ENCODE measurements around the gene OPN1SW.

Gene OPN1SW

DNA sequence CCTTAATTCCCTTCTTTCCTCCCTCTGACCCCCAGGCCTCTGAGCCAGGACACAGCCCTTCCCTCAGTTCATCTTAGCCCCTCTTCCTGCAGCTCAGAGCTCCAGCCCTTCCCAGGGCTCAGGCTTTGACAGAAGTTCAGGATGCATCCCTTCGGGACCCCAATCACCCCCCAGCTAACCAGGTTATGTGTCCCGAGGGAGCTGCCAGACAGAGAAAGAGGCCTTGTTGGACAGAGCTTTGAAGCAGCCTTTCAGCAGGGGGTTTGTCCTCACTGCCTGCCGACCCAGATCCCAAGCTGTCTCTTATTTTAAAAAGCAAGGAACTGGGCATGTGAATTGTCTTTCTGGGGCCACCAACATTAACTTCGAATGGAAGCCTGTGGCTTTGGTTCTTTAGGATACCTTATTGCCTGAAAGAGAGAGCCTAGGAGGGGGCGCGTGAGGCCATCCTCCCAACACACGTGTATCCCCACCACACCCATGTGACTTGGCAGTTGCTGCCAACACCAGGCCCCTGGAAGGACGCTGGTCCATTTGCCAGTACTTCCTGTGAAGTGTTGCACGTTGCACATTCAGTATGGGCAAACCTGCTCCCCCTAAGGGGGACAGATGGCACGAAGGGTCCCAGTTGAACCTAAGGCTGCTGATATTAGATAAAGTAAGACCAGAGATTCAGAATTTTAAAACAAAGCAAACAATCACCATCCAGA lies 17.0 kb upstream of the OPN1SW start:
- DNase-seq = no peak

DNA sequence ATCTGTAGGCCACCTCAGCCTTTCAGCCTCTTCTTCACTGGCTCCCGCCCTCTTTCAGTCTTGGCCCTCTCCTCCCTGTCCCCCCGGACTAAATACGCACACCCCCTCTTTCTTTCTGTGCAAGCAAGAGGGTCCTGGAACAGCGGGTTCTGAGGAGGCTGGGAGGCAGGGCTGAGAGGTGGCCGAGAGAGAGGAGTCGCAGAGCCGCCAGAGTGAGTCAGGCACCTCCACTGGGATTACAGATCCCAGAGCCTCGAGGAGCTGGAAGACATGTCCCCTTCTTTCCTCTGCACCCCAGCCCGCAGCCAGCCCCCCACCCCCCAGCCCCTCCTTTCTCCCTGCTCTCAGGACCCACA lies 16.4 kb upstream of the OPN1SW start:
- DNase-seq = no peak

DNA sequence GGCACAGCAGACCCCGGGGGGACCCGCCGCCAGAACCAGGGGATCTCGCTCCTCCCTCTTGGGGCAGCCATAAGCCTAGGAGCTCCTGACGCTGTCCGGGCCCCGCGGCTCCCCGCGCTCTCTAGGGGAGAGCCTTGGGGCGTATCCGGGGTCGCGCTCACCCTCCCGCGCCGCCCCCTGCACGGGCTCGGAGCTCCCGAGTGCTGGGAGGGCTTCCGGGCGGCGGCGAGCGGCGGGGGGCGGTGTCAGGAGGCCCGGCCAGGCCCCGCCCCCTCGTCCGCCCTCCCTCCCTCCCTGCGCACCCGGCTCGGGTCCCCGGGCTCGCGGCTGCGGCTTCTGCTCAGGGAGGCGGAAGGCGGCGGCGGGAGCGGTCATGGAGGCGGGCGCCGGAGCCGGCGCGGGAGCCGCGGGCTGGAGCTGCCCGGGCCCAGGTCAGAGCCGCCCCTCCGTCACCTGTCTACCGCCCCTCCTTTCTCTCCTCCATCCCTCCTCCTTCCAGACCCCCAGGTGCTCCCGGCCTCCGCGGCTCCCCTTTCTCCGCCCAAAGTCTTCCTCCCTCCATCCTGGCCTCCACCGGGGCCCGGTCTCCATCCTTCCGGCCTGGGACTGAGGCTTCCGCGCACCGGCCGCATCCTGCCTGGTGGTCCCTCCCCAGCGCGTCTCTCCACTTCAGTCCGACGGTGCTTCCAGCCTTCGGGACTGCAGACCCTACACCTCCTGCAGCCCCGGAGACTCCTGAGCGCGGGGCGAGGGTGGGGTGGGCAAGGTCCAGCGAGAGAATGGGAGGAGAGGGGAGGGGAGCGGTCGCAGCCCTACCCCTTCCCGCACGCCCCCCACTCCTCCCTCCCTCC lies 15.8 kb upstream of the OPN1SW start, which contains the start of gene CCDC136:
CCDC136 (plus strand) TSS at position 848 of the 851 bp plus-strand sequence. CDS start 444 bp downstream, outside the sequence.
- no peak for DNase-seq

DNA sequence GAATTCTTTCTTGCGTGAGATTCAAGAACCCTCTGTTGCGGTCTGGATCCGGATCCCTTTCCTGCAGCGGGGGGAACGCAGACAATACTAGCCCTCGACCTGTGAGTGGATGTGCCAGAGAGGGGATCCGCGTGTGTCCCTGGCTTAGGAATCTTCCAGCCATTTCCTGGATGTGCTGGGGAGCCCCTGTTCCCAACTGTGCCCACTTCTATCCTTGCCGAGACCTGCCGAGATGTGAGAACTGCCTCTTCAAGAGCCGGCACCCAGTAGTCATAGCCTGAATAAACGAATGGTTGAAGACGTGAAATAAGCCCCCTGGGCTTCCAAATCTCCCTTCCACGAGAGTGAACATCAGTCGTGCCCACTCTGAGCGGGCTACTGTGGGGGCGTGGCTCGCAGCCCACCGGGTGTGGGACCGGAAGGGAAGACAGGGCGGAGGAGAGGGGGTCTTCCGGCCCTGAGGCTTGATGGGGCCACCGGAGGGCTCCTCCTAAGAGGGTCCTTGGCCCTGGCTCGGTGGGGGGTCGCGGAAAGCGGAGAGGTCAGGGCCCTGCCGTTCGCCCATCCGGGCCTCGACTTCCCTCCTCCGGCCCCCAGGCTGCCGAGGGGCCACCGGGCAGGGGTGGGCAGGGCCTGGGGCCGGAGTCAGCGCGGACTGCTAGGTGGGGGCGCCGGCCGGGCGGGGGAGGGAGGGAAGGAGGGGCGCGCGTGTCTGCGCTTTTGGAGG lies 14.9 kb upstream of the OPN1SW start:
- DNase-seq = no peak

DNA sequence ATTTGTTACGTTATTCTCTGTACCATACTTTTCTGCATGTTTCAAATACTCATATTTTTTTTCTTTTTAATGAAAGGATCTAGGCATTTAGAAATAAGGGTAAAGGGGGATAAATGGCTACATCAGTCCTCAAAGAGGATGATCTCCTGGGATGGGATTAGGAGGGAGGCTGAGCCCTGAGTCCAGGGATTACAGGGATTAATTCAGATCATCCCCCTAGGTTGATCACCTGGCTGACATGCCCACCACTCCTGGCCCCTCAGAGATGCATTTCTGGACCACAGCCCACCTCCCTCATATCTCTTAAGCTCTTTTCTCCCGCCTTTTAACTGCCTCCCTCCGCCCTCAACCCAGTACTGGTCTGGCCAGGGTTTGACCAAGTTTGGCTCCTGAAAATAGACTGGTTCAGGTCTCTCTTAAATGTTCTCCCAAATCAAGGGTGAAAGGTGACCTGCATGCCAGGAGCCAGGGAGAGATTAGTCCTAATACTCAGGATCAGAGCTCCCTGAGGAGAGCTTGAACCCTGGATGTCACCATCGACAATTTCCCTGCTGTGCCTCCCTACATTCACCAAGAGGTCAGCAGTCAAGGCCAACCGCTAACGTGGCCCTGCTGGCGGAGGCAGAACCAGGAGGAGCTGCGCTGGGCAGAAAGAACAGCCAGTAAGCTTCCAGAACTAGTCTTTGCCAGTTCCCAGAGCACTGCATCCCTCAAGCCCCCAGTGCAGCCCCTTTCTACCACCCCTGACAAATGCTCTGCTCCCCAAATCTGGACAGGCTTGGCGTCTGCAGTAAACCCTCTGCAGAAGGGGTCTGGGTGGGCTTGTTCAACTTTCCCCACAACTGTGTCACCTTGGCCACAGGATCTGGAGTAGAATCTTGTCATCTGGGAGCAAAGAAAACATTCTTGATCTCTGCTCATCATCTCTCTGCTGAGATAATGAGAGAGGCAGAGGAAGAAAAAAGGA lies 13.1 kb upstream of the OPN1SW start:
- no peak for DNase-seq

DNA sequence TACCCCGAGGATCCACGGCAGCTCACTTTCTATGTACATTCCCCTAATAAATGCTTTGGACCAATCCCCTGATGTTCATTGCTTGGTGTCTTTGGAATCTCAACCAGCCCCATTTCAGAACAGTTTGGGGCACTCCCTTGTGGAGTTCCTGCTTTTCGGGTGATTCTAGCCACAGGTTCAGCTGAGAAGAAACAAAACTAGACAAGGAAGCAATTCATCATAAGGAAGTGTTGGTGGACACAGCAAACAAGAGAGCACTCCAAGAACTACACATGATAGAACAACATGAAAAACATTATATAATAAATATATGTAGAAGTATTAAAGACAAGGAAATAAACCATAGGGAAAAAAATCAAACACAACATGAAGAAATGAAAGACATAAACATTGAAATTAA lies 10.1 kb upstream of the OPN1SW start:
- DNase-seq = no peak

DNA sequence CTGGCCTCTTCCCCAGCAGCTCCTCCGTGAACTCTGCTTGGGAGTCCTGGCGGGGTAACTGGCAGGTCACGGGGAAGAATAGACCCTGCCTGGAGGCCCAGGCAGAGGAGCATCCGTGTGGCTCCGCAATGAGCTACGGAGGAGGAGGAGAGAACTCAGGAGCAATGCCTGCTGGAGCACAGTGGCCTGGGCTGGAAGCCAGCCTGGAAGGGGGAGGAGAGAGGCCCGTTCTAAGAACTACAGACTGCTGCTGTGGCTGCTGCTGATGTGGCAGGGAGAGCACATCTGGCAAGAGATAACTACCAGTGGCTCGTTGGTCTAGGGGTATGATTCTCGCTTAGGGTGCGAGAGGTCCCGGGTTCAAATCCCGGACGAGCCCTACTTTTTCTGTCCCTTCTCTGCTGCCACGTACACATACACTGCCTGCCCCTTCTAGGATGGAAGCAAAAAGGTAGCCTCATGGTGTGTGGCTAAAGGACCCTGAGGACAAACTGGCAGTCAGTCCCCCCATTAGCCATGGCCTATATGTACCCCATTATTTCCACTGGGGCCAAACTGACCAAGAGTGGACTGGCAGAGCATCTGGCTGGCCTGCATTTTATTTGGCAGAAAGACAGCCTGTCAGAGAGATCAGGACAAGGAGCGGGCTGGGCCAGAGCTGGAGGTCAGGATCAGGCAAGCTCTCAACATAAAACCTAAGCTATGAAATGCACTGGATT lies 7.7 kb upstream of the OPN1SW start:
- no peak for DNase-seq

DNA sequence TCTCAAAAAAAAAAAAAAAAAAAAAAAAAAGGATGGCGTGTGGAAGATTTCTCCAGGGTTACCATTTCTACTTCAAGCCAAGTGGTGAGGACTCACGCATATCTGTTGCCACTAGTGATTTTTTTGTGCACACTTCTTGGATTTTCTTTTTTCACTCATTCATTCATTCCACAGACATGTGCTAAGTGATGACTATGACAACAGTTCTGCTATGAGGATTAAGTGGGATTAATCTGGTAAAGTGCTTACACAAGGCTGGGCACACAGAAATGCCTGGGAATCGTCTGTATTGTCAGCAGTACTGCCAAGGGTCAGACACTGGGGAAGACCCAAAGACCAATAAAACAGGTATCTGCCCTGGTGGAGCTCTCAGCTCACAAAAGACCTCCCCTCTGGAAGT lies 6.3 kb upstream of the OPN1SW start:
- no peak for DNase-seq

DNA sequence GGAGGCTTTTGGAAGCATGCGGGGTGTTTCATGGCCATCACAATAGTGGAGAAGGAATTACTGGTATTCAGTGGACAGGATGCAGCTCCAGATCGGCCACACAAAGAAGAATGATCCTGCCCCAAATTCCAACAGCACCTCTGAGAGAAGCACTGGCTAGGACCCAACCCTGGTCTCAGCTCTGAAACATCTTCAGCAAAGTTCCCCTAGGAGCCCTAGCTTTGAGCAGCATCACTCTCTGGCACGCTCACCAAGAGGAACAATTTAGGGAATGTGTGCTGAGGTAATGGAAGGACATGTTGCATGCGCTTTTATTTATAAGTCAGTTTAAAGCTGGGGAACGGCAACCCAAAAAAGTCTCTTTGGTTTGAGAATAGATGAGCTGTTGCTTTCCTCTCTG lies 5.5 kb upstream of the OPN1SW start:
- DNase-seq = no peak

DNA sequence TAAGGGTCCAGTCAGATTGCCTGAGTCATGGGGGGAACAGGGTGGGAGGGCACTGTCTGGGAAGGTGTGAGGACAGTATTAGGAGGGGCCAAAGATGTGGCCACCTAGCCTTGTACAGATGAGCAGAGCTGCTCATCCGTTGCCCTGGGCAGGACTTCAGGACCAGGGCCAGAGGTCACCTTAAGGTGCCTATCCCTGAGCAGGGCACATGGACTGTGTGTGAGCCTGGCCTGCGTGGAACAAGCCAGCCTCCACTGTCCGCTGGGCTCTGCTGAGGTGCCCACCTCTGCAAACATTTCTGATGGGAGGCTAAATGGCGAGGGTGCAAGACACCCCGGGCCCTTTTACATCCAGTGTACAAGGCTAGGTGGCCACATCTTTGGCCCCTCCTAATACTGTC lies 3.4 kb upstream of the OPN1SW start:
- DNase-seq = no peak

DNA sequence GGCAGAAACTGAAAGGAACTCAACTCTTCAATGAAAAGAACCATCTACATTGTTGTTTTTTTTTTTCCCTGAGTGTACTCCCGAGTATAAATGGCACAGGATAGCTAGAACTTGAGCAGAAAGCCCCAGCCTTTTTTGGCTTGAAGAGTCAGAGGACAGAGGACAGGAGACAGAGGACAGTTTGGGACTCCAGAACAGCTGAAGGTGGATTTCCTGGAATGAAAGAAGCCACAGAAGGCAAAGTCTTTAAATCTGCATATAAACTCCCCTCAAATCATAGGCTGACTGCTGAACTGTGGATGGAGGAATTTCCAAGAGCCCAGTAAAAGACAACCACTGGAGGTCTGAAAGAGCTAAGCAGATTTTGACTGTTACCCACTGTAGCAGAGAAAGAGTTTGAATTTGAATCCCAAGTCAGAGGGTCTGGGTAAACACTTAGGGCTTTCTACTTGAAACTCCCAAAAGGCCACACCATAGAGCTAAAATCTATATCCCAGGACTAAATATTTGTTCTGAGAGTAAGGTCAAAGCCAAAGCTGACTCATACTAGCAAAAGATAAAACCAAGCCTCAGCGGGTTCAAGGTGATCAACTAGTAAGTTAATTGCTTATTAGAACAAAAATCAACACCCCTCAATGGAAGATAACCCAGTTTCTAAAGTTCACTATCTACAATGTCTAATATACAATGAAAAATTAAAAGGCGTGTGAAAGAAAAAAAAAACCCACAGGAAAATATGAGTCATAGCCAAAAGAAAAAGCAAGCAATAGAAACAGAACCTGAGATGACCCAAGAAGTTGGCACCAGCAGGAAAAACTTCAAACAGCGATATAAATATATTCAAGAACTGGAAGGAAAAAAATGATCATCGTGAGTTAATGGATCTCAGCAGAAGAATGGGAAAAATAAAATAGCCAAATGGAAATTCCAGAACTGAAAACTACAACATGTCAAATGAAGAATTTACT lies 1.8 kb upstream of the OPN1SW start:
- DNase-seq = no peak

DNA sequence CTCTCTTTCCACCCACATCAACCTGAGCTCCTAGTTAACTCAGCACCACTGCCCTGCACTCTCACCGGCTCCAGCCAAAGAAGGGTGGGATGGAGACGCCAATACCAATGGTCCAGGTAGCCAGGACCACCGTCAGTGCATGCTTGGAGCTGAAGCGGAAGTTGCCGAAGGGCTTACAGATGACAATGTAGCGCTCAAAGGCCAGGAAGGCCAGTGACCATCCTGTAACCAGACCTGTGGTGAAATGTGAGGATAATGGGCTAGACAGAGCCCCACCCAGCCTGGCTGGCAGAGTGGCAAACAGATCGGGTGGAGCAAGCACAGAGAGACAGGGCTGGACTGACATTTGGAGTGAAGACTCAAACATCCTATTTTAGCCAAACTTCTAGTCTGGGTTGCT lies 673 bp downstream of the OPN1SW start:
- DNase-seq = no peak

DNA sequence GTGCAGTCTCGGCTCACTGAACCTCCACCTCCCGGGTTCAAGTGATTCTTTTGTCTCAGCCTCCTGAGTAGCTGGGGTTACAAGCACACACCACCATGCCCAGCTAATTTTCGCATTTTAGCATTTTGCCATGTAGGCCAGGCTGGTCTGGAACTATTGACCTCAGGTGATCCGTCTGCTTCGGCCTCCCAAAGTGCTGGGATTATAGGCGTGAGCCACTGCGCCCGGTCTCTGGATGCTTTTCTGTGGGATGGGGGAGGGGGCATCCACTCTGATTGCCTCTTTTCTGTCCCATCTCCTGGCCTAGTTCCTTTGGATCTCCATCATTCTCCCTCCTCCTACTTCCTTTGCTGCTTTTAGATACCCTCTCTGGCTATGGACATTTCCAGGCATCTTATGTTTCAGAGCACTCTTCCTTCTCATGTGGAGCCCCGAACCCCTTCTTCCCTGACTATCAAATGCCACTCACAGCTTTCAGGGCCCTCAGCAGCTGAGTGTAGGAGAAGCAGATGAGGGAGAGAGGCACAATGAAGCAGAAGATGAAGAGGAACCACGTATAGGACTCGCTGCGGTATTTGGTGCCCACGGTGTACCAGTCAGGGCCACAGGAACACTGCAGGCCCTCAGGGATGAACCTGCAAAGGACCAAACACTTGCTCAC lies 1.4 kb downstream of the OPN1SW start:
- DNase-seq = no peak

DNA sequence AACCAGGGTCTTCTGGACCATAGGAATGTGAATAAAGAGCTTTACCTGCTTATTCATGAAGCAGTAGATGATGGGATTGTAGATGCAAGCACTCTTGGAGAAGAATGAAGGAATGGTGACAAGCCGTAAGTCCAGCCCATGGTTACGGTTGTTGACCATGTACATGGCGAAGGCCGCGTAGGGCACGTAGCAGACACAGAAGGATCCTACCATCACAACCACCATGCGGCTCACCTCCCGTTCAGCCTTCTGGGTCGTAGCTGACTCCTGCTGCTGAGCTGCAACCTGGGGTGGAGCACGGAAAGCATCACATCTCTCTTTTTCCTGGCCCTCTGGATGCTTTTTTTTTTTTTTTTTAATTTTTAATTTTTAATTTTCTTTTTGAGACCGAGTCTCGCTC lies 2.0 kb downstream of the OPN1SW start:
- DNase-seq = no peak

DNA sequence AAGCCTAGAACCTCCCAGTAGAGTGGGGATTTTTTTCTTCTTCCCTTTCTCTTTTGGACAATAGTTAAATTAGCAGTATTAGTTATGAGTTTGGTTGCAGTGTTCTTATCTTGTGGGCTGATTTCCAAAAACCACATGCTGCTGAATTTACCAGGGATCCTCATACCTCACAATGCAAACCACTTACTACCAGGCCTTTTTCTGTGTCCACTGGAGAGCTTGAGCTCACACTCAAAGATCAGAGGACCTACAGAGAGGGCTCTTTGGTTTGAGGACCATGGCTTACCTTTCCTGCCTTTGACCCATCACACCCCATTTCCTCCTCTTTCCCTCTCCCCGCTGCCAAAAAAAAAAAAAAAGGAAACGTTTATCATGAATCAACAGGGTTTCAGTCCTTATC lies 5.4 kb downstream of the OPN1SW start:
- DNase-seq = no peak

DNA sequence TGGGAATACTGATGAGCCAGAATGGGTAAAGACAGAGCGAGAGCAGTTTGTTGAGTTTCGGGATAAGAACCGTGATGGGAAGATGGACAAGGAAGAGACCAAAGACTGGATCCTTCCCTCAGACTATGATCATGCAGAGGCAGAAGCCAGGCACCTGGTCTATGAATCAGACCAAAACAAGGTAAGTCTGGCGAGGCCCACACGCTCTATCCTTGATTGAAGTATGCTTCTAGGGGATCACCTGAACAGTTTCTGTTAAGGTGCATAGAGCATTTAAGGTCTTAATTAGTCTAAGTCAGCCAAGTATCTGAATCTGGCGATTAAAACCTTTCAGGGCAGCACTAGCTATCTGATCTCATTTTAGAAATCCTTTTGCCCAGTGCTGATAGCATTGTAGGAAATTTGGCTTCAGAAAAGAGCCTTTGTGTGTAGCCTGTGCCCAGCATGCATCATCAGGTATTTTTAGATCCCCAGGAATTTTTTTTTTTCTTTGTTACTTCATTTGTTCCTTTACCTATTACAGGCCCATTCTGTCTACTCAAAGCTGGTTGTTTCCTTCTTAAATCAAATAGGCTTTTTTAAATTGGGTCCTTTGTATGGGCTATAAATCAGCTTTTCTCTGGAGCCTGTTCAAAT lies 8.0 kb downstream of the OPN1SW start:
- DNase-seq = no peak

DNA sequence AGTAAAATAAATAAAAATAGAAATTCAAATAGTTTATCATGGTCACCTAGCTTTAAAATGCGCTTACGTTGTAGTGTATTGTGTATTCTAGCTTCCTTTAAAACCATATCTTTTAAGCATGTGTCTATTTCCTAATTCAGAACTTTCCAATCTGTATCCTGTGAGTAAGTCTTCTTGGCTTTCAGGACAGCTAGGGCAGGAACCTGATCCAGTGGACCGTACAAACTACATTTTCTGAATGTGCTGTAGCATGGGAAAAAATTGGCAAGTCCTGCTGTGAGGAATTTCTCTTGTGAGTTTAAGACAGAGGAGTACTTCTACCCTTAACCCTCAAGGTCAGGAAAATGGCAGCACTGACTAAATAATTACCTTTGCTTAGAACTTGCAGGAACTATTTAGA lies 12.1 kb downstream of the OPN1SW start:
- no peak for DNase-seq

DNA sequence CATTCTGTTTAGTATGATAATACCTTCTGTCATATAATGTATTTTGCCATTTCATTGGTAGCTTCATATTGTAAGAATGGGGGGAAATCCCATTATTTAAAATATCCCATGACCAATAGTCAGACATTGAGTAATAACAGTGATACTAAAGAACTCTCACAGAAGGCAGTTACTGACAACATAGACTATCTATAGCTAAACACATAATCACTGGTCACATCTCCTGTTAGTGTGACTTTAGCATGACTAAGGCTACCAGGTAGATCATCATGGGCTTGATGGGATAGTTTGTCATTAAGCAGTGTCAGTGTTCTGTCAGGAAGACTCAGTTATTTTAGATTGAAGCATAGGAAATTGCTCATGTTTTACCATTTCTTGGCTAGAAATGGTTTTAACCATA lies 16.4 kb downstream of the OPN1SW start:
- DNase-seq = no peak

DNA sequence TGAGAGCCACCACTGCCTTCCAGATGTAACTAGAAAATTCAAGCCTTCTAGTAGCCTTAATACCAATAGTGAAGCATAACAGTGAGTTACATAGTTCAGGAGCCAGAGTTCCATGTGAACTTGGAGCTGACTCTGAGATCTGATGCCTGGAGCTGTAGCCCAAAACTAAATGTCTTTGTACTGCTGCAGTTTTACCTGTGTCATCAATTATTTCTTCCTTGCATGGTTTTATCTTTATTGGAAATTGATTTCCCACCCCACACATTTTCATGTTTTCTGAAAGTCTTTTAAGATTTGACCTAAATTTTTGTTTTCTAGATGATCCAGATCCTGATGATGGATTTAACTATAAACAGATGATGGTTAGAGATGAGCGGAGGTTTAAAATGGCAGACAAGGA lies 17.0 kb downstream of the OPN1SW start:
- DNase-seq = no peak

DNA sequence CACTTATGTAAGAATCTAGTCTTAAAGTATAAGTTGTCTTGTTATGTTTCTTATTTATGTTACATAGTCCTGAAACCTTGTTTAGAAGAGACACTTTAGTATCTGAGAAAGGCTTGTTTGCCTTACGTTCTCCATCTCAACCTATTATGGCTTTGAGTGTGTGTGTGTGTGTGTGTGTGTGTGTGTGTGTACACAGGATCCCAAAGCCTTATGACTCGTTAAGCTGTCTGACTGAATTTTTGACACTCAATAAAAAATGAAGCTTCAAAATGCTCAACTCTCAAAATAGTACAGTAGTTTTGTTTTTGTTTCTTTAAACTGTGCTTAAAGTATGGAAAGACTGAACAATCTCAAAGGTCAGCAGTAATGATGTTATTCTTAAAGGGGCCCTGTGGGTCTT lies 18.4 kb downstream of the OPN1SW start:
- no peak for DNase-seq

All from NCI-H187 treated with DMSO at 0.1 percent for 48 hours (cell line).